Tibial nerve (tissue), 3 donors: Measurements from ENCODE around the gene PET100.

Experiments used
- CTCF ChIP-seq, 5 experiments: fragments of 200-600 bp in 3 of 5; fragments of 450-650 bp in 2 of 5; sonication (generic) in 3 of 5; IDR thresholded peaks; one replicate each; pipeline ENCODE4 v1.5.1; 2016 to 2019; ENCODE audit warnings: antibody characterized with exemption in 5 of 5, mild to moderate bottlenecking in 3 of 5, moderate library complexity in 2 of 5
- POLR2A ChIP-seq, 2 donors: fragments of 450-650 bp; IDR thresholded peaks; one replicate each; pipeline ENCODE4 v1.6.1; 2017; ENCODE audit warnings: antibody characterized with exemption in 2 of 2, mild to moderate bottlenecking in 2 of 2, moderate library complexity in 2 of 2

GRCh38 chr19:7639863-7640348 is 10.3 kb downstream of the PET100 start:
- TF ChIP-seq CTCF (IDR thresholded peaks at IDR 0.05) (no peak), POLR2A (IDR thresholded peaks at IDR 0.05) (no peak)
